Small intestine (tissue), 7 donors: ENCODE data around the gene VAV3. TPM values are rescaled to one million over a fixed set of nuclear protein-coding genes. Genes with fewer than 3 reads are reported as not detected.
A peak's percentile ranks its signal among the peaks of the same experiment; 100 is the strongest.

Experiments used
- DNase-seq, 2 donors: peaks; one replicate each; pipeline versions ENCODE4 v3.0.0 to v3.0.0-alpha.2; 2013
- FAIRE-seq: peaks from 2 replicates; lab custom pipeline; 2012; peaks lifted over from hg19 to GRCh38; lab: Jason Lieb, UNC
- H3K27ac ChIP-seq, 3 donors: one replicate each; pipeline ENCODE4 v1.5.1; 2013; ENCODE audit warnings: low read length in 2 of 3, mild to moderate bottlenecking in 2 of 3, control low read depth in 1 of 3, inconsistent platforms in 1 of 3, low read depth in 1 of 3, moderate library complexity in 1 of 3
- H3K27me3 ChIP-seq, 3 donors: one replicate each; pipeline ENCODE4 v1.6.1; 2013; ENCODE audit warnings: low read length in 3 of 3, inconsistent platforms in 1 of 3; ENCODE audit not compliant: control insufficient read depth in 3 of 3, insufficient read depth in 3 of 3
- H3K36me3 ChIP-seq, 3 donors: one replicate each; pipeline ENCODE4 v1.6.1; 2013; ENCODE audit warnings: low read length in 3 of 3, inconsistent platforms in 1 of 3, low read depth in 1 of 3, mild to moderate bottlenecking in 1 of 3, moderate library complexity in 1 of 3; ENCODE audit not compliant: control insufficient read depth in 3 of 3, insufficient read depth in 2 of 3
- H3K4me1 ChIP-seq, 3 donors: one replicate each; pipeline ENCODE4 v1.6.1; 2013; ENCODE audit warnings: low read length in 2 of 3, inconsistent platforms in 1 of 3, low read depth in 1 of 3, mild to moderate bottlenecking in 1 of 3, moderate library complexity in 1 of 3; ENCODE audit not compliant: control insufficient read depth in 3 of 3, insufficient read depth in 2 of 3
- H3K4me3 ChIP-seq, 3 donors: one replicate each; pipeline ENCODE4 v1.5.1; 2013; ENCODE audit warnings: low read length in 3 of 3, control low read depth in 1 of 3, inconsistent platforms in 1 of 3, low read depth in 1 of 3, mild to moderate bottlenecking in 1 of 3, moderate library complexity in 1 of 3
- H3K9me3 ChIP-seq, 2 donors: one replicate each; pipeline ENCODE4 v1.6.1; 2013; ENCODE audit warnings: low read depth in 1 of 2, low read length in 1 of 2; ENCODE audit not compliant: control insufficient read depth in 2 of 2, insufficient read depth in 1 of 2
- WGBS, 3 donors: extraction: QIAGEN DNeasy Blood & Tissue Kit; methylation state at CpG; one replicate each; pipeline ENCODE4 v1.1.7; 2013; 5-methylcytosine and 5-hydroxymethylcytosine counted together
- polyA plus RNA-seq, 4 donors: library from polyadenylated mRNA; stranded (reverse) in 3 of 4; unstranded in 1 of 4; fragments of 200-250 nt in 3 of 4; fragments of 120-200 nt in 1 of 4; gene quantifications; one replicate each; pipeline versions ENCODE4 v1.2.1 to v1.2.3, GENCODE V29; 2013
- donor health status: healthy with polysubstance abuse.
- donor health status: control.
- donor health status: control.
- donor health status: Bipolar disorder and iron deficiency.
- donor health status: healthy.

The VAV3 gene
- polyA plus RNA-seq, 4 donors: 5.4 to 50.2 (median 11.2) TPM

DNA sequence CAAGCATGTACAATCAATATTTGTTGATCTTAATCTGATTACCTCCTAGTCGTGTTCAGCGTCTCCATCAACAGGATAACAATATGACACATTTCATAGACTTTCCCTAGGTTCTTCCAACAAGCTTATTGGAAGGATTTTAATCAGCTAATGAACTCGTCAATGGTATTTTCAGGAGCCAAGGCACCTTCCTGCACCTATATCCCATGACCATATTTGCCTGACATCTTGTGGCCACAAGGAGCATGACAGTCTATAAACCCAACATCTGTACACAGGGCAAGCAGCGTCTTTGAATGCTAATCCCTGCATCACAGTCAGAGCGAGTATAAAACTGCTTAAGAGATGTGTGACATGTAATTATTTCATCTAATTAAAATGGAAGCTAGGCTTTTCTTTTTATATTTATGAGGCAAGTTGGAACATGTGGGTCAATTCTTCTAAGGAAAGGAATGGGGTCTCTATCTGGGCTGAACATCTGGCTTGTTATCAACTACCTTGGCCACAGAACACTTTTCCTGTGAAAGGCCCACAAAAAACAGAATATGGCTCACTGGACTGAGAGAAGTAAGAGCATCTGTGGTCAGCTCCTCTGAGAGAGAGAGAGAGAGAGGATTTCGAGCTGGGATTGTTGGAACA lies 435.4 kb downstream of the VAV3 start:
- no peak for FAIRE-seq
- H3K27ac ChIP-seq: no peak overlapping the region
- 16 to 28% (median 21%) methylated on average over 6 of the region's 6 CpGs for WGBS, 3 donors
- H3K27me3 ChIP-seq: peaks cover 0 to 2% (median 0%) of the 10 kb centered on the region in 3 donors
- H3K9me3 ChIP-seq: no peaks in the 10 kb centered on the region
- H3K4me1 ChIP-seq: no peaks in the 10 kb centered on the region
- H3K36me3 ChIP-seq: no peaks in the 10 kb centered on the region
- H3K4me3 ChIP-seq: no peak overlapping the region
- peak; percentile 65 to 68 for DNase-seq

DNA sequence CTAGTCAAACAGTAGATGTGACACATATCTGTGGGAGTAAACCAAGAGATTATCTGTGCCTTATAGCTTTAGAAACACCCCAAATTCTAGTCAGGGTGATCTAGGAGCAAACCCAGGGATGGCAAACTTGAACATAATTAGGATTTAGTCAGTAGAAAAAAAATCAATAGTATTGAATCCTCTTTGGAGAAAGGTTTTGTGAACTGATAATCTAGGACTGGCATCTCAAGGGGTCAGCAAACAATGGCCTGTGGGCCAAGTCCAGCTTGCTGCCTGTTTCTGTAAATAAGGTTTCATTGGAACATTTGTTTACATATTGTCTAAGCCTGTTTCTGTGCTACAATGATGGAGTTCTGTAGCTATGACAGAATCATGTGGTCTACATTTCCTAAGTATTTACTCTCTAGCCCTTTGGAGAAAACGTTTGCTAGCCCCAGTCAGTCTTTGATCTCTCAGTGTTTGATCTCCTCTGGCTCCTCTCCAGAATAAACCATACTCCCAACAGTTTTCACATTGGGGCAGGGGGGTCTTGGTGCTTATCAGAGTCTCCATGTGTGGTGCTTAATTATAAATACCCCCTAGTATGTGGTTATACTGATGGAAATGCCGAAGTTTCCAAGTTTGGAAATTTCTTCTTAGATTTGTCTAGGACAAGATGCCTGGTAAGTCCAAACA lies 438.3 kb downstream of the VAV3 start:
- no peaks in the 10 kb centered on the region for H3K36me3 ChIP-seq
- WGBS, 3 donors: 42 to 44% (median 44%) methylated on average over 2 of the region's 2 CpGs
- no peak overlapping the region for H3K4me3 ChIP-seq
- no peaks in the 10 kb centered on the region for H3K9me3 ChIP-seq
- no peak for FAIRE-seq
- H3K27ac ChIP-seq: no peak overlapping the region
- DNase-seq: no peak
- no peaks in the 10 kb centered on the region for H3K4me1 ChIP-seq
- peaks cover 0 to 2% (median 0%) of the 10 kb centered on the region in 3 donors for H3K27me3 ChIP-seq

DNA sequence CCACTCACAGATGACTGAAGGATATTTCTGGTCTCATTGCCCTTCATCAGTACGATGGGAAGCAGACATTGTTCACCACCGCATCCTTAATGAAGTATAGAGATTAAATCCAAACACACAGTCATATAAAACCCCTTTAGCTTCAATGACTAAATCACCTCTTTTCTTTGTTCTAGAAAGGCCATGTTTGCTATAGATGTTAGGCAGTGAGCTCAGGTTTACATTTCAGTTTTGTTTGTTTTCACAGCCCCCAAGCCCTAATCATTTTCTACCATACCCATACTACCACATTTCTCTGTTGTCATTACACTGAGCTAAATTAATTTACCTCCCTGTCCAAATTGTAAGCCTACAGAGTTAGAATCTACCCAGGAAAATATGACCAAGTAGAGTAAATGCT lies 439.0 kb downstream of the VAV3 start:
- WGBS, 3 donors: 88 to 96% (median 92%) methylated on average over 2 of the region's 2 CpGs

GRCh38 chr1:107525145-107525544 lies 439.8 kb downstream of the VAV3 start:
- H3K4me1 ChIP-seq: no peaks in the 10 kb centered on the region
- FAIRE-seq: no peak
- H3K27ac ChIP-seq: no peak overlapping the region
- H3K36me3 ChIP-seq: no peaks in the 10 kb centered on the region
- no peak overlapping the region for H3K4me3 ChIP-seq
- H3K9me3 ChIP-seq: no peaks in the 10 kb centered on the region
- no peak for DNase-seq
- 90 to 97% (median 97%) methylated on average over 1 of the region's 1 CpG for WGBS, 3 donors
- H3K27me3 ChIP-seq: peaks cover 0 to 2% (median 0%) of the 10 kb centered on the region in 3 donors

More for the DNA sequence above, 439.0 kb downstream of the VAV3 start:
- Histone ChIP-seq H3K27ac (no peak overlapping the region), H3K9me3 (no peaks in the 10 kb centered on the region), H3K4me3 (no peak overlapping the region), H3K27me3 (peaks cover 0 to 2% (median 0%) of the 10 kb centered on the region in 3 donors), H3K36me3 (no peaks in the 10 kb centered on the region), H3K4me1 (no peaks in the 10 kb centered on the region)
- FAIRE-seq (no peak), DNase-seq (no peak)

- no peaks in the 10 kb centered on the region for H3K36me3 ChIP-seq
- WGBS, 3 donors: 83 to 95% (median 84%) methylated on average over 2 of the region's 2 CpGs
- H3K9me3 ChIP-seq: no peaks in the 10 kb centered on the region
- H3K27ac ChIP-seq: no peak overlapping the region
- H3K27me3 ChIP-seq: peaks cover 0 to 2% (median 0%) of the 10 kb centered on the region in 3 donors
- DNase-seq (no peak), FAIRE-seq (no peak)
- no peaks in the 10 kb centered on the region for H3K4me1 ChIP-seq
- no peak overlapping the region for H3K4me3 ChIP-seq
Observed at GRCh38 chr1:107524301-107524700, 440.7 kb downstream of the VAV3 start.

DNA sequence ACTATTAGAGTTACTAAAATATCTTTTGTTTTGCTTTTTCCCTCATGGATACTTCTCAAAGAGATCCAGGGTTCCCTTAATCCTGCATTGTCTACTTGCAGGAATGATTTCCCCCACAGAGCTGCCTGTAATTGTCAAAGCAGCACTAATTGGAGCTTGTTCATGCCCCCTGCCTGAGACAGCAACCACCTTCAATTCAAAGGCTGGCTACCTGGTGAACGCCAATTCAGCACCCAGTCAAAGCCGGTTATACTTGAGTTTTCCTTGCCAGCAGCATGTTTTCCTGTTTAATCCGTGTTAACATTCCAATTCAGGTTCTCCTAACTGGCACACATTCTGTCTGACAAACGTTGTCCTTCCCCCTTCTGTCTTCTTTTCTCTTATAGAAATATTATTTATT lies 441.2 kb downstream of the VAV3 start:
- 57 to 73% (median 60%) methylated on average over 4 of the region's 4 CpGs for WGBS, 3 donors
- Histone ChIP-seq H3K27me3 (peaks cover 0 to 2% (median 0%) of the 10 kb centered on the region in 3 donors), H3K9me3 (no peaks in the 10 kb centered on the region), H3K4me1 (no peaks in the 10 kb centered on the region), H3K27ac (no peak overlapping the region), H3K4me3 (no peak overlapping the region), H3K36me3 (no peaks in the 10 kb centered on the region)
- no peak for FAIRE-seq
- DNase-seq: no peak

GRCh38 chr1:107523061-107523460 lies 441.9 kb downstream of the VAV3 start:
- no peak overlapping the region for H3K4me3 ChIP-seq
- DNase-seq (no peak), FAIRE-seq (no peak)
- no peaks in the 10 kb centered on the region for H3K36me3 ChIP-seq
- no peak overlapping the region for H3K27ac ChIP-seq
- peaks cover 0 to 2% (median 0%) of the 10 kb centered on the region in 3 donors for H3K27me3 ChIP-seq
- no peaks in the 10 kb centered on the region for H3K9me3 ChIP-seq
- WGBS, 3 donors: 54 to 66% (median 54%) methylated on average over 4 of the region's 4 CpGs
- no peaks in the 10 kb centered on the region for H3K4me1 ChIP-seq
